ENCODE measurements around the gene ASIC1.

Gene ASIC1

DNA sequence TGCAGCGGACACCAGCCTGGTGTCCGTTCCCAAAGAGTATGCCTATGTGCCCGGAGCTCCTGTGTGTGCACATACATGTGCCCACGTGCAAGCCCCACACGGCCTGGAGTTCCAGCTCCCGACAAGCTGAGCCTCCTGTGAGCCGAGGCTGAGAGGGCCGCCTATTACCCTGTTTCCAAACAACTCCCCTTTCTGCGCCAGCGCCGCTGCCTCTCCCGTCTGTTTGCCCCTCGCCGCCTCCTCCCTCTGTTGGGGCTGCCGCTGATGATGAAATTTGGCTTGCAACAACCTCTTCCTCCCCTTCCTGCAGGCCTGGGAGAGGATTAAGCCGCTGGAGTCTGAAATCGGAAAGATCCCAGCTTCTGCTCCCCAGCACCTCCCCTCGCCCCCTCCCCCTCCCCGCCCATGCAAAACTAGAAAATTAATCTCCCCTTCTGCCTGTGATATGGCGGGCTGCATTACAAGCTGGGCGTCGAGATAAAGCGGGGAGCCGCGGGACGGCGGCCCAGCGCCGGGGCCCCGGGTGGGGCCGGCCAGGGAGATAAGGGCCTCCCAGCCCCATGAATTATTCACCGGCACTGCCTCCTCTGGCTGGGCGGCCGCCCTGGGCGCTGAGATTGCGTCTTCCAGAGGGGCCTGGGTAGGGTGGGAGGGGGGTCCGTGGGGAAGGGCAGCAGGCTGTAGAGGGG, 6.8 kb upstream of the ASIC1 start:
- no peaks in the 10 kb centered on the region for H3K36me3 Mint-ChIP-seq (ENCODE audit: low read depth)
- H3K4me3 Mint-ChIP-seq, result peak overlapping the region; percentile 67
- no peak overlapping the region for H3K27ac Mint-ChIP-seq
- peak; percentile 49 for DNase-seq
- peaks cover 18% of the 10 kb centered on the region for H3K4me1 Mint-ChIP-seq
- TF ChIP-seq, protein P1, sequence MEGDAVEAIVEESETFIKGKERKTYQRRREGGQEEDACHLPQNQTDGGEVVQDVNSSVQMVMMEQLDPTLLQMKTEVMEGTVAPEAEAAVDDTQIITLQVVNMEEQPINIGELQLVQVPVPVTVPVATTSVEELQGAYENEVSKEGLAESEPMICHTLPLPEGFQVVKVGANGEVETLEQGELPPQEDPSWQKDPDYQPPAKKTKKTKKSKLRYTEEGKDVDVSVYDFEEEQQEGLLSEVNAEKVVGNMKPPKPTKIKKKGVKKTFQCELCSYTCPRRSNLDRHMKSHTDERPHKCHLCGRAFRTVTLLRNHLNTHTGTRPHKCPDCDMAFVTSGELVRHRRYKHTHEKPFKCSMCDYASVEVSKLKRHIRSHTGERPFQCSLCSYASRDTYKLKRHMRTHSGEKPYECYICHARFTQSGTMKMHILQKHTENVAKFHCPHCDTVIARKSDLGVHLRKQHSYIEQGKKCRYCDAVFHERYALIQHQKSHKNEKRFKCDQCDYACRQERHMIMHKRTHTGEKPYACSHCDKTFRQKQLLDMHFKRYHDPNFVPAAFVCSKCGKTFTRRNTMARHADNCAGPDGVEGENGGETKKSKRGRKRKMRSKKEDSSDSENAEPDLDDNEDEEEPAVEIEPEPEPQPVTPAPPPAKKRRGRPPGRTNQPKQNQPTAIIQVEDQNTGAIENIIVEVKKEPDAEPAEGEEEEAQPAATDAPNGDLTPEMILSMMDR (IDR thresholded peaks at IDR 0.05), result no peak
- H3K27me3 Mint-ChIP-seq (ENCODE audit: low read depth, poor library complexity), result peaks cover 35% of the 10 kb centered on the region
- H3K9me3 Mint-ChIP-seq, result no peaks in the 10 kb centered on the region

DNA sequence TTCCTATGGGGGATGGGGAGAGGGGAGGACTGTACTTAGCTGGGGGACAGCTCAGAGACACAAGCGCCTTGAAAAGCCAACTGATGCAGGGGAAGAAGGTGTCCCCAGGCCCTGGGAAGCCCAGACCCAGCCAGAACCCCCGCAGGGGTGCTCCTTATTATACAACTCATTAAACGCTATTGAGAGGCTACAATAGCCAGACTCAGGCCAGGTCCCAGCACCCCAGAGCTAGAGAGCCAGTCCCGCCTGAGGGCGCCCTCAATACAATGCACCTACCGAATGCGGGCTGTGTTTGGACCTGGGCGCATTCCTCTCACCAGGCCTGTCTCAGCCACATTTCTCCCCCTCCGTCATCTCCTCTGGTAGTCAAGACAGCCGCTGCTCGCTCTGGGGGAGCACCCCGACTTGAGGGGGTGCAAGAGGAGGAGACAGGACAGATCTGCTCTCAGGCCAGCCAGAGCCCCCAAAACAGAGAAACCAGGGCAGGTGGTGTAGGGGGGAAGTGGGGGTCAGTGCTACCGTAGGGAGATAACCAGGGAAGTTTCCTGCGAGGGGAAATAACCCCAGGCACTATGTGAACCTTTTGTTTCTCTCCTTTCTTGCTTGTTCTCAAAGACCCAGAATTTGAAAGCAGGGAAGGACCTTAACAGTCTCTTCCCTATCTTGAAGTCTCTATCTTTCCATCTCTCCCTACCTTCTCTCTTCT, 6.1 kb upstream of the ASIC1 start:
- Mint-ChIP-seq H3K4me1 (peaks cover 25% of the 10 kb centered on the region), H3K36me3 (ENCODE audit: low read depth) (no peaks in the 10 kb centered on the region), H3K9me3 (no peaks in the 10 kb centered on the region), H3K27me3 (ENCODE audit: low read depth, poor library complexity) (peaks cover 39% of the 10 kb centered on the region), H3K27ac (no peak overlapping the region), H3K4me3 (no peak overlapping the region)
- TF ChIP-seq, protein P1 (IDR thresholded peaks at IDR 0.05), result no peak
- no peak for DNase-seq

DNA sequence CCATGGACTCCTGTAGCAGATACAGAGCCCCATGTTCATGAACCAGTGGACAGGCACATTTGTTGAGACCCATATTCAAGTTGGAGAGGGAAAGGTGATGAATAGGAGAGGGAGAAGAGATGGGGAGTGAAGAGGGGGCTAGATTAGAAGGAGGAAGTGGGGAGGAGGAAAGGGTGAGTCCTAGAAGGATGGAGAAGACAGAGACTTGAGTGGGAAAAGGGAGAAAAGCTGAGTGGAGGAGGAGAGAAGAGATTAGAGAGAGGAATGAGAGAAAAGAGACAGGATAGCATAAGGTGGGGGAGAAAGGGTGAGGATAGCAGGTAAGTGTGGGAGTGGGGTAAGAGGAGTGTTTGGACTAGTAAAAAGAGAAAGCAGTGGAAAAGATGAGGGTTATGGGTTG, 4.9 kb upstream of the ASIC1 start:
- H3K4me1 Mint-ChIP-seq, result peaks cover 35% of the 10 kb centered on the region
- peaks cover 48% of the 10 kb centered on the region for H3K27me3 Mint-ChIP-seq (ENCODE audit: low read depth, poor library complexity)
- H3K9me3 Mint-ChIP-seq, result no peaks in the 10 kb centered on the region
- no peak overlapping the region for H3K27ac Mint-ChIP-seq
- H3K36me3 Mint-ChIP-seq (ENCODE audit: low read depth), result no peaks in the 10 kb centered on the region
- TF ChIP-seq, protein P1 (IDR thresholded peaks at IDR 0.05), result no peak
- H3K4me3 Mint-ChIP-seq, result no peak overlapping the region
- no peak for DNase-seq

- no peak overlapping the region for H3K4me3 Mint-ChIP-seq
- peaks cover 35% of the 10 kb centered on the region for H3K4me1 Mint-ChIP-seq
- H3K36me3 Mint-ChIP-seq (ENCODE audit: low read depth), result no peaks in the 10 kb centered on the region
- peaks cover 48% of the 10 kb centered on the region for H3K27me3 Mint-ChIP-seq (ENCODE audit: low read depth, poor library complexity)
- no peak for DNase-seq
- H3K27ac Mint-ChIP-seq, result no peak overlapping the region
- H3K9me3 Mint-ChIP-seq, result no peaks in the 10 kb centered on the region
- TF ChIP-seq, protein P1 (IDR thresholded peaks at IDR 0.05), result no peak
Measured at GRCh38 chr12:50052964-50053363, 4.4 kb upstream of the ASIC1 start.

GRCh38 chr12:50053583-50053982, 3.8 kb upstream of the ASIC1 start:
- no peak for DNase-seq
- Mint-ChIP-seq H3K27me3 (ENCODE audit: low read depth, poor library complexity) (peaks cover 52% of the 10 kb centered on the region), H3K27ac (no peak overlapping the region), H3K9me3 (no peaks in the 10 kb centered on the region), H3K4me1 (peaks cover 37% of the 10 kb centered on the region), H3K36me3 (ENCODE audit: low read depth) (no peaks in the 10 kb centered on the region), H3K4me3 (no peak overlapping the region)
- TF ChIP-seq, protein P1 (IDR thresholded peaks at IDR 0.05), result no peak

All from nephron progenitor cell (in vitro differentiated cells).